GM12891 (cell line): ENCODE results near the gene CTDSPL.
"Not testable (repeated sequence)": the region's sequence is repeated elsewhere in the genome, so short reads cannot be mapped to it uniquely, and the experiment has no call there.

Source experiments
- DNase-seq: peaks from one replicate; pipeline ENCODE4 v3.0.0; 2011; ENCODE audit warnings: low spot score; ENCODE audit not compliant: insufficient read length
- FAIRE-seq: peaks from 2 replicates; lab custom pipeline; 2011; peaks lifted over from hg19 to GRCh38; lab: Jason Lieb, UNC
- PAX5 ChIP-seq: IDR thresholded peaks from 2 replicates; pipeline ENCODE4 v1.6.1; 2011; ENCODE audit warnings: low read length, moderate library complexity, mild to moderate bottlenecking; ENCODE audit not compliant: insufficient read depth, severe bottlenecking
- POLR2A ChIP-seq: IDR thresholded peaks from 2 replicates; pipeline ENCODE4 v1.6.1; 2011; ENCODE audit warnings: low read depth, low read length, control low read depth
- POLR2AphosphoS5 ChIP-seq: IDR thresholded peaks from 2 replicates; pipeline ENCODE4 v1.6.1; 2011; ENCODE audit warnings: low read depth, low read length, control low read depth
- POU2F2 ChIP-seq: IDR thresholded peaks from 2 replicates; pipeline ENCODE4 v1.6.1; 2011; ENCODE audit warnings: low read depth, mild to moderate bottlenecking, control low read depth, low read length, moderate library complexity
- SPI1 ChIP-seq: IDR thresholded peaks from 2 replicates; pipeline ENCODE4 v1.6.1; 2011; ENCODE audit warnings: low read depth, low read length, control low read depth
- TAF1 ChIP-seq: IDR thresholded peaks from 2 replicates; pipeline ENCODE4 v1.6.1; 2011; ENCODE audit warnings: low read depth, low read length, control low read depth

CTDSPL gene

DNA sequence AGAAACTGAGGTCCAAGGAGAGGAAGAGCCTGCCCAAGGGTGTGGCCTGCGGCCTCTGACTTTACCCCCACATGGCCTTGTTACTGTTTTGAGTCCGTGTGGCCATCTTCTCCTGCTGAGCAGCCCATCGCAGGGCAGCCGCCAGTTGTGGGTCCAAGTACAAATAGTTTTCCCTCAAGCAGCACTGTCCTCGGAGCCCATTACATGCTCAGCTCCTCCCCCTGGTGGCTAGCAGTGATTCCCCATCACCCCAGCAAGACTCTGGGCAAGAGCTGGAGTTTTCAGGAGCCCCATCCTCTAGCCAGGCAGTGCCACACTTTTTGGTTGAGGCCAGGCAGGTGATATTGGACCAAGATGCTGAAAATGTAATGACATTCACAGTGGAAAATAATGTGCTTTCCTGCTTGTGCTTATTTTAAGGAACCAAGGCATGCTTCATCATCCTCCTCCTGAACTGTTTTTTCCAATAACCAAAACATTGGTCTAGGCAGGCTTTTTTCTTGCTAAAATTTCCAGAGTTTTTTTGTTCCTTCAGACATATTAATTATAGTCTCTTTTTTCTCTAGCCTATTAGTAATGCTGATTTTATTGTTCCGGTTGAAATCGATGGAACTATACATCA is 105.7 kb downstream of the CTDSPL start:
- DNase-seq: peak; percentile 42
- peak; percentile 83 for FAIRE-seq
- TF ChIP-seq PAX5 (no peak), TAF1 (no peak), SPI1 (no peak), POU2F2 (no peak), POLR2AphosphoS5 (no peak)

DNA sequence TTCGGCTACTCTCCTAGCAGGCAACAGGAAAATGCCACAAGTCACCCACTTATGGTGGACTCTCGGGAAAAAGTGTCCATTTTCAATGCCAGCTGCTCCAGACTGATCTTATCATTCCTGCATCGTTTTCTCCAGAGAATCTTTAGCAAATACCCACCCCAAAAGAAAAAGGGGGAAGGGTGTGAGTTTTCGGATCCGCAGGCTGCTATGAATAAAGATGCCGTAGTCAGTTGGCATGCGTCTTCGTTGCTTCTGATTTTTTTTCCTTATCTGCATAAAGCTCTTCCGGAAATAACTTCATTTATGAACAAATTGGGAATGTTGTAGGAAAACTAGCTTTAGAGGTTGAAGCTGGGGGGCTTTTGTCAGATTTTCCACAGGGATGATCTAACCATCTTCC is 106.5 kb downstream of the CTDSPL start:
- DNase-seq (no peak), FAIRE-seq (no peak)
- TF ChIP-seq POLR2AphosphoS5: no peak
- no peak for TF ChIP-seq POLR2A
- TF ChIP-seq TAF1: no peak
- TF ChIP-seq SPI1: no peak
- TF ChIP-seq PAX5: no peak
- TF ChIP-seq POU2F2: no peak

DNA sequence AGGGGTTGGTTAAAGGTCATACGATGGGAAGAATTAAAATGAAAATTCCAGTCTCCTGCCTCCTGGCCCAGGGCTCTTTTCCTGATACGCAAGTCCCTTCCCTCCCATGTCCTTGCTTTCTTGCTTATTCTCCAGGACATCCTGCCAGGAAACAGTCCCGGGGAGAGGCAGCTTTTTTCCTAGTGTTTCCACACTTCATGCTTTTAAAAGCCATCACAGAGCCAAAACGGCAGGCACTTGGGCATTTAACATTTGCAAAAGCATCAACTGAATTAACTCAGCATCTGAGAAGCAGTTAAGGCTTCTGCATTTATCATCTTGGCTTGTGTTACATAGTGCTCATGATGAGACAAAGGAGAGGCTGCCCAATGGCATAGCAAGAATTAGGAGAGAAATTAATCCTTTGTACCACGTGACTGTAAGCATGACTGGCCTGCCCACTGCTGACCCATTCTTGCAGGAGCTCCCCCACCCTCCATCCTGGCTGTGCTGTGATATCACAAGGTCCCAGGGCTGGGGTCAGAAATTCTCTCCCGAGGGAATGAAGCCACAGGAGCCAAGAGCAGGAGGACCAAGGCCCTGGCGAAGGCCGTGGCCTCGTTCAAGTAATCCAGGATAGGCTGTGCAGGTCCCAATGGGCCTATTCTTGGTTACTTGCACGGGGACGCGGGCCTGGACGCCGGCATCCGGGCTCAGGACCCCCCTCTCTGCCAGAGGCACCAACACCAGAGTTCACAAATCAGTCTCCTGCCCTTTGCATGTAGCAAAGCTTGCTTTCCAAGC is 107.3 kb downstream of the CTDSPL start:
- TF ChIP-seq PAX5 (no peak), POLR2A (no peak), TAF1 (no peak), POU2F2 (no peak), SPI1 (no peak), POLR2AphosphoS5 (no peak)
- FAIRE-seq (no peak), DNase-seq (no peak)

DNA sequence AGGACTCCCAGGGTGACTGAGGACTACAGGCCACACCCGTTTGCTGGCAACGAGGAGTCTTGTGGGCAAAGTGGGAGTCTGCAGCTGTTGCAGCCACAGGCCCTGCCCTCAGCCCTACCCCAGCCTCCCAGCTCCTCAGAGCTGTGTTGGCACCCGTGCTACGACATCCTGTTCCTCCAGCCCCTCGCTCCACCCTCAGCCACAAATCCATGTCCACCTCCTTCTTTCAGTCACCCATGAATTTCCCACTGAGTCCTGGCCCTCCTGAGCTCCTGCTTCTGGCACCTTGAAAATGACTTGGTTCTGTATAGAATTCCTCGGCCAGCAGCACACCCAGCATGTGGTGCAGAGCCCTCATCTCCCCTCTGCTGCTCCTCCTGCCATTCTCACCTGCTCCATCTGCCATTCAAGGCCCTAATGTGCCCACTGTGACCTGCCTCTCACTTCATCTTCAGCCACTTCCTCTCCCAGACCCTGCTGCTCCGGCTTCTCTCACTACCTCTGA is 108.0 kb downstream of the CTDSPL start:
- FAIRE-seq: no peak
- TF ChIP-seq POLR2A (no peak), PAX5 (no peak), TAF1 (no peak), POU2F2 (no peak), POLR2AphosphoS5 (no peak), SPI1 (no peak)
- no peak for DNase-seq

DNA sequence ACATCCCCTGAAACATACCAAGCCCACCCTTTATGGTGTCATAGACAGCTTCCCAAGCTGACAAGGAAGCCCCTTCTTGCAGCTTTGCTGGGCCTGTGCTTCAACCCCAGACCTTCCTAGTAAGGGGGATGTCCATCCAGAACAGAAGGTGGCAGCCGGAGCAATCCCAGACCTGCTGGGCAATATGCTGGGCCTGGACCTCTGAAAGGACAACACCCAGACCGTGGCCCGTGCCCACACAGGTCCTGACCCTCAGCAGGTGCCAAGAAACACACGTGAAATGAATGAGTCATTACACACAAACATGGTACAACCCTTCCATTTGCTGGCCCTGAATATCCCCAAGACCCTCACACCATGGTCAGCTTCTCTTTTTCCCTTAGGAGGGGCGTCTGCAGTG is 109.1 kb downstream of the CTDSPL start:
- FAIRE-seq: no peak

DNA sequence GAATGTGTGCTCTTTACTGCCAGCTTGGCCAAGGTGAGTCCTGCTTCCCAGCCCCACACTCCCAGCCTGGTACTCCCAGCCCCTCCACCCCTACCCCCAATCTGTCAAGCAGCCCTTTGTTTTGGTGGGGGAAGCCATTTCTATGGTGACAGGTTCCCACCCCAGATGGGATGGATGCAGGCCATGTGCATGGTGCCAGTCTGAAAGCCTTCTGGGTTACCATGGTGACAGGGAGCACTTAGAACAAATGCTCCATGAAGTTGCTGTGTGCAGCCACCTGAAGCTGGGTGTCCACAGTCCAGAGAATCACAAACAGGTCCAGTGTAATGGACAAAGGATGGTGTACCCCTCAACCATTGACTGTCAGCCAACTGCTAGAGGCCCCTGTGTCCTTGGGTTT is 109.8 kb downstream of the CTDSPL start:
- FAIRE-seq: no peak
- TF ChIP-seq SPI1: no peak
- no peak for TF ChIP-seq POLR2AphosphoS5
- TF ChIP-seq TAF1: no peak
- TF ChIP-seq POU2F2: no peak
- TF ChIP-seq POLR2A: no peak
- no peak for TF ChIP-seq PAX5
- no peak for DNase-seq

More for the DNA sequence above, 109.1 kb downstream of the CTDSPL start:
- TF ChIP-seq SPI1: no peak
- TF ChIP-seq POU2F2: no peak
- TF ChIP-seq POLR2AphosphoS5: no peak
- TF ChIP-seq TAF1: no peak
- no peak for TF ChIP-seq PAX5
- TF ChIP-seq POLR2A: no peak
- no peak for DNase-seq

DNA sequence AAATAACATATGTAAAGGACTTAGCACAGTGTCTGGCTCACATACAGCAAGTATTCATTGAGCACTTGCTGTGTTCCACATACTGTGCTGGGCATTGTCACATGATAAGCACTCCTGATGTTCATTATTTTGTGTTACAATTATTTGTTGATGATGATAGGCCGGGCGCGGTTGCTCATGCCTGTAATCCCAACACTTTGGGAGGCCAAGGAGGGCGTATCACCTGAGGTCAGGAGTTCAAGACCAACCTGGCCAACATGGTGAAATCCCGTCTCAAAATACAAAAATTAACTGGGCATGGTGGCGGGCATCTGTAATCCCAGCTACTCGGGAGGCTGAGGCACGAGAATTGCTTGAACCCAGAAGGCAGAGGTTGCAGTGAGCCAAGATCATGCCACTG is 110.4 kb downstream of the CTDSPL start:
- DNase-seq, FAIRE-seq: not testable (repeated sequence)

DNA sequence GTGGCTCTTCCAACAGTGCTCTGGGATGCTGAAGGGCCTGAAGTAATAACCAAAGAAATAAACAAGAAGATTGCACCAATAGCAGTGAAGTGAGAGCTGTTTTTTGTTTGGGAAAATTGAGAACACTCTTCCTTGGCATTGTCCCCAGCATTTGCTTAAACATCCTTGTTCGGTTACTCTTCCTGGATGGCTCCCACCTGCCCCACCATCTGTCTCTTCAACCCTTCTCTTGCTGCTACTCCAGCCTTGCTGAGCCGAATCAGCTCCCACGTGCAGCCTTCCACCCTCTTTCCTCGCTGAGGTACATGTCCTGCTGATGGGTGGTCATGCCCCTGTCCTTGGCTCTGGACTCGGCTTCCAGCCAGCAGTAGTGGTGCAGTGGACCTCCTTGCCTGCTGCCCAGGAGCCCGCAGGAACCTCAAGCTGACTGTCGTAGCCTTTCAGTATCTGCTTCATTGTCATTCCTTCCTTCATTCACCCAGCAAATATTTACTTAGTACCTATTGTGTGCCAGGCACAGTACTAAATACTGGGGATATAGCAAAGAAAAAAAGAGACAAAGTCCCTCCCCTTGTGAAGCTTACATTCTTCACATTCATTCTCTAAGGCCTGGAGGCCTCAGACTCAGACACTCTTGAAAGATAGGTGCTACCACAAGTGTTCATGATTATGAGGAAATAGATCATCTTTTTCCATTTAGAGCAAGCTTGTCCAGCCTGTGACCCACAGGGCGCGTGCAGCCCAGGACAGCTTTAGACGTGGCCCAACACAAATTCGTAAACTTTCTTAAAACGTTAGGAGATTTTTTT is 111.8 kb downstream of the CTDSPL start:
- FAIRE-seq (no peak), DNase-seq (no peak)
- TF ChIP-seq POLR2AphosphoS5 (no peak), POLR2A (no peak), POU2F2 (no peak), PAX5 (no peak), TAF1 (no peak), SPI1 (no peak)

DNA sequence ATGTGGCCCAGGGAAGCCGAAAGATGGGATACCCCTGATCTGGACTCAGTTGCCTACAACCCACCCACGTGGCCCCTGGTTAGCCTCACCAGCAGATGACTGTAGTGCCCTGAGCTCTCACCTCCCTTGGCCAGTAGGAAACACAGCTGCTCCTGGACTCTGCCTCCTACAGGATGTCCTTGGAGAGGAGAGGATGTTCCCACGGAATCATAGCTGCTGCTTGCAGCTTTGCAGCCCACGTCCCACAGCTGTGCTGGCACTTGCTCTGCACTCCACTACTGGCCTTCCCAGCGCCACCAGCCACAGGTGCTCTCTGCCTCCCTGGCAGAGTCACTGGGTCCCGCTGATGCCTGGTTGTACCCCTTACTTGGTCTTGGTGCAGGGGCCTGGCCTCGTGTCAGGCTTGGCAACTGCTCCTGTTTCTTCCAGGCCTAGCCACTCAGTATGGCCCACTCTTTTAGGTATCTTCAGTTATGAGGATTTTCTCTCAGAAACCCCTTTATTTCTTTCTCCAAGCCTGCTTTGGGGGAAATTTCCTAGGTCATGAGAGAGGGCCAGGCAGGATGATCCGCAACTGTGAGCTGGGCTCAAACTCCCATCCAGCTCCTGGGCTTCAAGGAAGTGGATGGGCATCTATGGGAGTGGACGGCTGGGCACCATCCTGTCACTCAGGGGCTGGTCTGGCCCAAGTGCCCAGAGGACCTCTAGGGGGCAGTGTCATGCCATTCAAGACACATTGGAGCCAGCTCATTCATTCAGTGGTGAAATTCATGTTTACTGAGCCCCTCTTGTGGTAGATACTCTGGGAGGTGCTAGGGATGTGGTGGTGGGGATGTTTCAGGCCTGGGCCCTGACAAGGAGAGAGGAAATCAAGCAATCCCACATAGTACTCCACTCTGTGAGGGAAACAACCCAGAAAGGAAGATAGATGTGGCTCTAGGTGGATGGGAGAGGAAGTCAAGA is 112.7 kb downstream of the CTDSPL start:
- no peak for TF ChIP-seq SPI1
- no peak for TF ChIP-seq POLR2AphosphoS5
- no peak for TF ChIP-seq TAF1
- TF ChIP-seq PAX5: no peak
- no peak for TF ChIP-seq POLR2A
- TF ChIP-seq POU2F2: no peak
- DNase-seq: peak; percentile 51
- FAIRE-seq: peak; percentile 76
